Lower lobe of right lung (tissue), 2 donors: ENCODE measurements around the gene SSBP4. TPM values are rescaled to one million over a fixed set of nuclear protein-coding genes. Genes with fewer than 3 reads are reported as not detected.

ENCODE experiments used
- ATAC-seq, 2 donors: fragments of 200-7000 bp; cut with Tn5 transposase; one replicate each; pipeline ENCODE4 v1.9.1; 2020 to 2022; ENCODE audit warnings: mild to moderate bottlenecking in 2 of 2, moderate library complexity in 2 of 2
- DNase-seq: peaks from one replicate; pipeline ENCODE4 v3.0.0-alpha.2; 2020
- H3K27ac ChIP-seq: fragments of 200-600 bp; one replicate; pipeline ENCODE4 v1.8.0; 2022
- H3K27me3 ChIP-seq: fragments of 200-600 bp; one replicate; pipeline ENCODE4 v1.8.0; 2022; ENCODE audit warnings: low read depth
- H3K36me3 ChIP-seq: fragments of 200-600 bp; one replicate; pipeline ENCODE4 v1.8.0; 2022; ENCODE audit warnings: mild to moderate bottlenecking
- H3K4me1 ChIP-seq: fragments of 200-600 bp; one replicate; pipeline ENCODE4 v1.8.0; 2022
- H3K4me3 ChIP-seq: fragments of 200-600 bp; one replicate; pipeline ENCODE4 v1.8.0; 2022; ENCODE audit warnings: mild to moderate bottlenecking
- H3K9me3 ChIP-seq: fragments of 200-600 bp; one replicate; pipeline ENCODE4 v1.8.0; 2022
- CTCF ChIP-seq: fragments of 200-600 bp; IDR thresholded peaks from one replicate; pipeline ENCODE4 v1.8.0; 2022; ENCODE audit warnings: antibody characterized with exemption, mild to moderate bottlenecking
- intact Hi-C: fragments of 100-400 bp; cut with DNase I; formaldehyde crosslinking; loops from one replicate; pipeline ENCODE4 v1.11.0; 2022
- total RNA-seq: library from RNA; stranded (reverse); fragmentation: NEBNext Ultra II Directional; extraction: Animal tissue kit (Norgen Biotek cat#: 25700); gene quantifications from one replicate; pipeline ENCODE4 v1.2.1, GENCODE V29; 2021
- donor health status: DM: no; HTN: yes; CAD: no; lungs with severe emphysema.

The SSBP4 gene
- total RNA-seq, 1 donor from 2014 or later = 65.6 TPM

GRCh38 chr19:18432275-18433014 lies 13.2 kb downstream of the SSBP4 start:
- intact Hi-C loops = no loop called here
- Histone ChIP-seq H3K4me1 (peaks cover 47% of the 10 kb centered on the region), H3K27ac (no peak overlapping the region), H3K4me3 (peak overlapping the region; percentile 50), H3K9me3 (no peaks in the 10 kb centered on the region), H3K36me3 (peaks cover 19% of the 10 kb centered on the region), H3K27me3 (no peaks in the 10 kb centered on the region)
- ATAC-seq = no peak
- no peak for DNase-seq
- no peak for TF ChIP-seq CTCF

GRCh38 chr19:18433015-18433691 lies 14.0 kb downstream of the SSBP4 start:
- DNase-seq (no peak), ATAC-seq (no peak)
- intact Hi-C loops = no loop called here
- Histone ChIP-seq H3K4me3 (peak overlapping the region; percentile 50), H3K4me1 (peaks cover 49% of the 10 kb centered on the region), H3K27ac (no peak overlapping the region), H3K9me3 (no peaks in the 10 kb centered on the region), H3K27me3 (no peaks in the 10 kb centered on the region), H3K36me3 (peaks cover 19% of the 10 kb centered on the region)
- no peak for TF ChIP-seq CTCF

- H3K4me1 ChIP-seq = peaks cover 52% of the 10 kb centered on the region
- no peak overlapping the region for H3K27ac ChIP-seq
- no peaks in the 10 kb centered on the region for H3K27me3 ChIP-seq
- ATAC-seq = no peak
- no peak for DNase-seq
- TF ChIP-seq CTCF = no peak
- intact Hi-C loops = no loop called here
- no peaks in the 10 kb centered on the region for H3K9me3 ChIP-seq
- peaks cover 19% of the 10 kb centered on the region for H3K36me3 ChIP-seq
- peak overlapping the region; percentile 50 for H3K4me3 ChIP-seq
These were observed 14.7 kb downstream of the SSBP4 start for GRCh38 chr19:18433735-18434398.

DNA sequence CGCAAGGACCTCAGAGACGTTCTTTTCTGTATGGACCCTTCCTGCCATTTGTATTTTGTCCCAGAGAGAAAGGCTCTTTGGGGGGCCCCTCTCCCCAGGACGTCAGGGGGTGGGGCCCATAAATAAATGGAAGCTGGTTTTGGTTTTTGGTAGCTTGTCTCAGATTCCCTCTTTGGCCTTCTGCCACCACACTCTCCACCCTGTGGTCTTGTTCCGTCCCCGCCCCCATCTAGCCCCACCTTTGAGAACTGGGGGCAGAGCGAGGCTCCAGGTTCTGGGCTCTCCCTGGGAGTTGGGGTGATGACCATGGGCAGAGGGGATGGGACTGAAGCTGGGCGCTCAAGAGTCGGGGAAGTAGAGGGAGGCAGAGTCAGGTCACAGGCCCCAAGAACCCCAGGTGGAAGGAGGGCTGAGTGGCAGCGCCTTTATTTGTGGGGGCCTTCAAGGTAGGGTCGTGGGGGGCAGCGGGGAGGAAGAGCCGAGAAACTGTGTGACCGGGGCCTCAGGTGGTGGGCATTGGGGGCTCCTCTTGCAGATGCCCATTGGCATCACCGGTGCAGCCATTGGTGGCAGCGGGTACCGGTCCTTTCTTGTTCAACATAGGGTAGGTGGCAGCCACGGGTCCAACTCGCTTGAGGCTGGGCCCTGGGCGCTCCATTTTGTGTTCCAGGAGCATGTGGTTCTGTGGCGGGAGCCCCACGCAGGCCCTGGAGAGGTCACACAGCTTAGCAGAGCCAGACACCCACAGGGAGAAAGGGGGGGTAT lies 15.4 kb downstream of the SSBP4 start:
- ATAC-seq (no peak), DNase-seq (no peak)
- peaks cover 52% of the 10 kb centered on the region for H3K4me1 ChIP-seq
- no peak overlapping the region for H3K4me3 ChIP-seq
- H3K36me3 ChIP-seq = peaks cover 19% of the 10 kb centered on the region
- no peak overlapping the region for H3K27ac ChIP-seq
- H3K9me3 ChIP-seq = no peaks in the 10 kb centered on the region
- intact Hi-C loops = no loop called here
- no peak for TF ChIP-seq CTCF
- H3K27me3 ChIP-seq = no peaks in the 10 kb centered on the region

DNA sequence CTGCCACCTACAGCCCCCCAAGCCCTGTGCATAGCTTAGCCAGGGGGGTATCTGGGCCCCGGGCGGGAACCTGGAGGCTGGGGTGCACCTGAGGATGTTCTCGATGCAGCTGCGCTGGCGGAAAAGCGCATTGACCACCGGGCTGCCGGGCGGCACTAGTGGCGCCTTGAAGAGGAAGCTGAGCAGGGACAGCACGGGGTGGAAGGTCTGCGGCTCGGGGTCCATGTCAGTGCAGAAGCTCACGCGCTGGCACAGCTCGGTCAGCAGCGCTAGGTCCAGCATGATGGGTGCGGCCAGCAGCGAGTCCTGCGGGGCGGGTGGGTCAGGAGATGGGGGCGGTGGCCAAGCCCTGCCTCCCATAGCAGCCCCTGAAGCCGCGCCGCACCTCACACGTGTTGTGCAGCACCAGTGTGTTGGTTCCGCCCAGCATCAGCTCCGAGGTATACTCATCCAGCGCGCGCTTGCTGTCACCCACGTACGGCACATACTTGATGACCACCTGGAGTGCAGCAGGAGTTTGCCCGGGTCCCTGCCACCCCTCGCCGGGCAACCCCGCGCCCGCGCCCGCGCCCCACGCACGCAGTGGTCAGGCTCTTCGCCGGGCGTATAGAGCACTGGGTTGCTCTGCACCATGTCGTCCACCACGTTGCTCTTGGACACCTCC lies 16.1 kb downstream of the SSBP4 start:
- H3K27ac ChIP-seq = no peak overlapping the region
- H3K27me3 ChIP-seq = no peaks in the 10 kb centered on the region
- no peaks in the 10 kb centered on the region for H3K9me3 ChIP-seq
- peaks cover 46% of the 10 kb centered on the region for H3K4me1 ChIP-seq
- DNase-seq (no peak), ATAC-seq (no peak)
- H3K36me3 ChIP-seq = peaks cover 19% of the 10 kb centered on the region
- TF ChIP-seq CTCF = no peak
- no peak overlapping the region for H3K4me3 ChIP-seq
- intact Hi-C loops = no loop called here
